NB4 (cell line): Measurements from ENCODE around the gene NR3C2.

Experiments used
- DNase-seq: peaks from one replicate; pipeline ENCODE4 v3.0.0; 2010; ENCODE audit warnings: low read depth
- H3K4me3 ChIP-seq: one replicate; pipeline ENCODE4 v1.5.1; 2011; ENCODE audit warnings: mild to moderate bottlenecking, low read depth, low read length, moderate library complexity
- CTCF ChIP-seq: IDR thresholded peaks from one replicate; pipeline ENCODE4 v1.5.1; 2012; ENCODE audit warnings: low read depth, low read length
- MAX ChIP-seq: IDR thresholded peaks from 2 replicates; pipeline ENCODE4 v1.6.1; 2011; ENCODE audit warnings: low read depth, low read length
- MYC ChIP-seq: IDR thresholded peaks from 2 replicates; pipeline ENCODE4 v1.6.1; 2011; ENCODE audit warnings: low read depth, low read length
- POLR2A ChIP-seq: IDR thresholded peaks from 2 replicates; pipeline ENCODE4 v1.6.1; 2011; ENCODE audit warnings: mild to moderate bottlenecking; ENCODE audit not compliant: insufficient read length; ENCODE audit errors: extremely low read depth

The NR3C2 gene

DNA sequence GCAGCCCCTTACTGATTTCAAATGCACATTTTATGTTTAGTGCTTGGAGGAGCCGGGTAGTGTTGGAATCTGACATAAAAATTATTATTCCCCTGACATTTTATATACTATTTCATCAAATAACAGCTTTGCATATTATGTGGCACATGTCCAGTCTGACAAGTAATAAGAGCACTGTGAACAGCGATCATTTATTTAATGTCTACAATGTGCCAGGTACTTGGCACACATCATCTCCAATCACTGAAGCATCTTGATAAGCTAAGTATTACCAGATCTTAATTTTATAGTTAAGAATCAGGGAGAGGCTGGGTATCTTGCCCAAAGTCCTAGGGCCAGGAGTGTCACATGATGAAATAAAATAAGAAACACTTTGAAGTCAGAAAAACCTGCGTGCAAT is 197.2 kb downstream of the NR3C2 start:
- no peak overlapping the region for H3K4me3 ChIP-seq
- no peak for DNase-seq
- TF ChIP-seq MAX (no peak), MYC (no peak), CTCF (no peak), POLR2A (no peak)

GRCh38 chr4:148243837-148244236 is 198.4 kb downstream of the NR3C2 start:
- TF ChIP-seq MAX (no peak), CTCF (no peak), POLR2A (no peak), MYC (no peak)
- no peak overlapping the region for H3K4me3 ChIP-seq
- DNase-seq = no peak

- no peak overlapping the region for H3K4me3 ChIP-seq
- TF ChIP-seq POLR2A = no peak
- DNase-seq = no peak
Measured at GRCh38 chr4:148240241-148240640, 202.0 kb downstream of the NR3C2 start.

DNA sequence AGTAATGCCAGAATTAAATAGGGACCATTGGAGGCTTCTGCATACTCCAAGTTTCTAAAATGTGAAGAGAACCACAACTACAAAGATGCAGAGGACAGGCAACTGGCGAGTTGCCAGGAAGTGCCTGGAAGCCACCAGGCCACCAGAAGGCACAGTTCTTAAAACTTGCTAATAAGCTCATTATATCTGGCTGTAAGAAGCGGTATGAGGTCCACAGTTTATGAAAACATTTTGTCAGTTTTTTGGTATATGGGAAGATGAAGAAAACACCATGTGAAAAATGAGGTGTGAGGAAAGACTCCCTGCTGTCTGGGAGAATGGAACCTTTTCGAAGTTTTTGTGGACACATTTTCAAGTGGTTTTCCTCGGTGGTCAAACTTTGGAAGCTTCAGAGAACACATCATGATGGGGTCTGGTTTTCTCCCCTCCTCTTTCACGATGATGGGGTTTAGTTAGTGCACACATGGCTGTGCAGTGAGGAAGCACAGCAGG is 202.7 kb downstream of the NR3C2 start:
- no peak overlapping the region for H3K4me3 ChIP-seq
- DNase-seq = no peak
- TF ChIP-seq MAX (no peak), POLR2A (no peak), MYC (no peak), CTCF (no peak)

- no peak overlapping the region for H3K4me3 ChIP-seq
- TF ChIP-seq CTCF (no peak), MYC (no peak), MAX (no peak), POLR2A (no peak)
- no peak for DNase-seq
Measured at GRCh38 chr4:148238811-148239493, 203.3 kb downstream of the NR3C2 start.

DNA sequence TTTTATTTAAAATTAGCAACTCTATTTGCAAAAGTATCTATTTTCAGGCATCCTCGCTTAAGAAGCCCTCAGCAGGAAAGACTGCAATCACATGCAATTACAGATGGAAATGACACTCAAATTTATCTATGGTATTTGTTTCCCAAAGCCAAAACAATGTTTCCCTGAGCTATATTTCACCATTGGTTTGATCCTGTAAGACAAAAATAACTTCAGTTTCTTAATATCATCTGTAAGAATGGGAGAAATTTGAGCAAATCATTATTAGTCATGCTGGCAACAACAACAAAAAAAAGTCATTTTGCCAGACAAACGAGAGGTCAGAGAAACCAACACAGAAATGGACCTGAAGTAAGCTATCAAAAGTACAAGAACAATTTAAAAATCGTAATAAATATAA is 204.1 kb downstream of the NR3C2 start:
- no peak for TF ChIP-seq POLR2A
- no peak for TF ChIP-seq MYC
- TF ChIP-seq MAX = no peak
- TF ChIP-seq CTCF = no peak

More for the DNA sequence above, 204.1 kb downstream of the NR3C2 start:
- no peak for DNase-seq
- H3K4me3 ChIP-seq = no peak overlapping the region
